Colonic mucosa (tissue), 4 donors: ENCODE measurements around the gene TSPAN8. TPM values are rescaled to one million over a fixed set of nuclear protein-coding genes. Genes with fewer than 3 reads are reported as not detected.

Source experiments
- DNase-seq: peaks from one replicate; pipeline ENCODE4 v3.0.0-alpha.2; 2020
- H3K27ac ChIP-seq: fragments of 200-600 bp; one replicate; pipeline ENCODE4 v1.8.0; 2021
- H3K27me3 ChIP-seq: fragments of 200-600 bp; one replicate; pipeline ENCODE4 v1.8.0; 2021
- H3K36me3 ChIP-seq: fragments of 200-600 bp; one replicate; pipeline ENCODE4 v1.8.0; 2021
- H3K4me1 ChIP-seq: fragments of 200-600 bp; one replicate; pipeline ENCODE4 v1.8.0; 2021; ENCODE audit warnings: mild to moderate bottlenecking
- H3K4me3 ChIP-seq: fragments of 200-600 bp; one replicate; pipeline ENCODE4 v1.8.0; 2021
- H3K9ac ChIP-seq, 2 donors: one replicate each; pipeline ENCODE4 v1.7.0; 2013; ENCODE audit warnings: control low read depth in 2 of 2, low read depth in 2 of 2, low read length in 2 of 2
- H3K9me3 ChIP-seq: fragments of 200-600 bp; one replicate; pipeline ENCODE4 v1.8.0; 2021
- intact Hi-C: fragments of 100-400 bp; cut with DNase I; formaldehyde crosslinking; loops from one replicate; pipeline ENCODE4 v1.14.1; 2022
- total RNA-seq, 2 donors: library from RNA; stranded (reverse); fragmentation: NEBNext Ultra II Directional in 1 of 2; extraction: Animal tissue kit (Norgen Biotek cat#: 25700) in 1 of 2; gene quantifications; one replicate each; pipeline ENCODE4 v1.2.1, GENCODE V29; 2021
- TF ChIP-seq, protein P1 (sequence below): fragments of 200-600 bp; IDR thresholded peaks from one replicate; pipeline ENCODE4 v1.8.0; 2022; ENCODE audit warnings: antibody characterized with exemption, mild to moderate bottlenecking
- donor health status: healthy.
- donor health status: DM: no; HTN: no; CAD: no.
- donor health status: DM: no; HTN: no; CAD: no.

The TSPAN8 gene
- 1,000 to 10,000 TPM; 1,318 to 1,657 TPM for total RNA-seq

DNA sequence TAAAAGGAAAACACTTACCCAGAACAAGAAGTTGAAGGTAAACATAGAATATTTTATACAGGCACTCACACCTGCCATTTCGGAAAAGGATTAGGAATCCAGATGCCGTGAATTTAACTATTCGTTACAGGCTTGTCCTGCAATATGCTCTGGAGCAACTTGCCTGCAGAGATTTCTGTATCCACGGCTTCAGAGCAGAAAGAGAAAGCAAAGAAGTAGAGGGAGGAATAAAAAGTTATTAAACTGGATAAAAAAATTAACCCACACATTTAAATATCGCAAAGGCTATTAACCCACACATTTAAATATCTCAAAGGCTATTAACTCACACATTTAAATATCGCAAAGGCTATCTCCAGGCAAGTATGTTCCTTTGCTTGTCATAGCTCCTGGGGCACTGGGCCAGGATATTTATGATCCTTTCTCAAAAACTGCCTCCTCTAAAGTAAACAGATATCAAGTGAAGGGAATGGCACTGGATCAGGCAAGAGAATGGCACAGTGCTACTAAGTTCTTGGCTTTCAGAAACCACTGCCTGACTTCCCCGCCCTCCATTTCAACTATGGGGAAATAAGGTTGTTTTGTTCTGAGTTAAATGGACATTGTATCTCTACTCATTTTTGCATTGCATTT is at the start of gene TSPAN8:
TSS of gene TSPAN8 (minus strand) at position 399 of the 633 bp plus-strand sequence. CDS start at position 78, 321 bp downstream.
- peak within 1 kb of the TSS; percentile 82 for H3K27ac ChIP-seq
- TF ChIP-seq, protein P1, sequence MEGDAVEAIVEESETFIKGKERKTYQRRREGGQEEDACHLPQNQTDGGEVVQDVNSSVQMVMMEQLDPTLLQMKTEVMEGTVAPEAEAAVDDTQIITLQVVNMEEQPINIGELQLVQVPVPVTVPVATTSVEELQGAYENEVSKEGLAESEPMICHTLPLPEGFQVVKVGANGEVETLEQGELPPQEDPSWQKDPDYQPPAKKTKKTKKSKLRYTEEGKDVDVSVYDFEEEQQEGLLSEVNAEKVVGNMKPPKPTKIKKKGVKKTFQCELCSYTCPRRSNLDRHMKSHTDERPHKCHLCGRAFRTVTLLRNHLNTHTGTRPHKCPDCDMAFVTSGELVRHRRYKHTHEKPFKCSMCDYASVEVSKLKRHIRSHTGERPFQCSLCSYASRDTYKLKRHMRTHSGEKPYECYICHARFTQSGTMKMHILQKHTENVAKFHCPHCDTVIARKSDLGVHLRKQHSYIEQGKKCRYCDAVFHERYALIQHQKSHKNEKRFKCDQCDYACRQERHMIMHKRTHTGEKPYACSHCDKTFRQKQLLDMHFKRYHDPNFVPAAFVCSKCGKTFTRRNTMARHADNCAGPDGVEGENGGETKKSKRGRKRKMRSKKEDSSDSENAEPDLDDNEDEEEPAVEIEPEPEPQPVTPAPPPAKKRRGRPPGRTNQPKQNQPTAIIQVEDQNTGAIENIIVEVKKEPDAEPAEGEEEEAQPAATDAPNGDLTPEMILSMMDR = no peak

DNA sequence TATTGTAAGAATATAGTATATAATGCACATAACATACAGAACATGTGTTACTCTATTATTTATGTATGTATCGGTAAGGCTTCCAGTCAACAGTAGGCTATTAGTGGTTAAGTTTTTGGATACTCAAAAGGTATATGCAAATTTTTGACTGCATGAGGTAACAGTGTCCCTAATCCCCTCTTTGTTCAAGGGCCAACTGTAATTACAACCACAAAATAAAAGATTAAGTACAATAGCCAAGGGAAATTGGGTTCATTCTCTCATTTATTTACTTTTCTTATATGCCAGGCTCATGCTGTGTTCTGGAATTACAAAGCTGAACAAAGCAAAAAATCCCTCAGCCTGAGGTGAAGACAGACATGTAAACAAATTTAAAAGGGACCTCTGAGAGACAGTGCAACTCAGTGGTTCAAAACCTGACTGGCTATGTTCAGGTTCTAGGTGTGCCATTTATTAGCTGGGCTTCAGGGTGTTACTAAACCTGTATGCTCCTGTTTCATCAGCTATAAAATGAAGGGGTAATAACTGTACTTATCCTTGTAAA is 43.4 kb upstream of the TSPAN8 start:
- Histone ChIP-seq H3K4me1 (no peaks in the 10 kb centered on the region), H3K36me3 (no peaks in the 10 kb centered on the region), H3K9me3 (no peaks in the 10 kb centered on the region), H3K27ac (no peak overlapping the region), H3K4me3 (no peak overlapping the region), H3K9ac (no peak overlapping the region), H3K27me3 (no peaks in the 10 kb centered on the region)
- DNase-seq = no peak
- intact Hi-C loops = no loop called here
- TF ChIP-seq, protein P1 = no peak

More for the DNA sequence above, at the start of gene TSPAN8:
- DNase-seq = peak; percentile 87
- no peaks in the 10 kb centered on the region for H3K36me3 ChIP-seq
- no peaks in the 10 kb centered on the region for H3K27me3 ChIP-seq
- H3K4me1 ChIP-seq = no peaks in the 10 kb centered on the region
- H3K4me3 ChIP-seq = peak within 1 kb of the TSS; percentile 41
- no peaks in the 10 kb centered on the region for H3K9me3 ChIP-seq
- peak within 1 kb of the TSS; percentile 58 to 85 for H3K9ac ChIP-seq
- intact Hi-C loops = no loop called here

DNA sequence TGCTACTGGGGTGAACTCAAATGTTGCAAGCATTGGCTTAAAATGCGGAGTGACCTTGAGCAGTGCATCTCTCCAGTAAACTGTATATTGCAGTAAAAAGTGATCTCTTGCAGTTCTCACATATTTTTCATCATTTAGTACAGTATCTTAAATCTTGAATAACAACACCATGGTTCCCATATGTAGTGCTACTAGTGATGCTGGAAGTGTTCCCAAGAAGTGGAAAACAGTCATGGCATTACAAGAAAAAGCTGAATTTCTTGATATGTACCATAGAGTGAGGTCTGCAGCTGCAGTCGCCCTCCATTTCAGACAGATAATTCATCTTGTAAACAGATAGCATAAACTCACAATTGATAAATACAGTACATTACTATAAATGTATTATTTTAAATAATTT is 42.9 kb upstream of the TSPAN8 start:
- Histone ChIP-seq H3K27me3 (no peaks in the 10 kb centered on the region), H3K27ac (no peak overlapping the region), H3K4me1 (no peaks in the 10 kb centered on the region), H3K9me3 (no peaks in the 10 kb centered on the region), H3K9ac (no peak overlapping the region), H3K4me3 (no peak overlapping the region), H3K36me3 (no peaks in the 10 kb centered on the region)
- TF ChIP-seq, protein P1 = no peak
- intact Hi-C loops = no loop called here
- DNase-seq = no peak

DNA sequence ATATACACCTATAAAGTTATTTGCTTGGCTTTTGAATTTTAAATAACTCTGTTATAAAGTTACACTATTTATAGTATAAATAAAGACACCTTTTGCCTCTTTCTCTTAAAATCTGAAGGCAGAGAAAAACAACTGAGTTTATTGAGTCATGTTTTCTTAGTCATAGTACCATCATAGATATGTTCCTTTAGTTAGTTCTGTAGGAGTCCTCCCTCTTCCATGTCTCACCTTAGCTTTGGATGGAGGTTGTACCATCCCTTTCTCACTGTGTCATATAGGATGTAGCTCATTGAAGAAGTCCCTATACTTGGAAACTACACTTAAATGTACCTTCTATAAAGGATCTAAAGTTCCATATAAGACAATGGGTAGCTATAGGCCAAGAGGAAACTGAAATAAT is 39.7 kb upstream of the TSPAN8 start:
- H3K27me3 ChIP-seq = no peaks in the 10 kb centered on the region
- no peaks in the 10 kb centered on the region for H3K4me1 ChIP-seq
- H3K4me3 ChIP-seq = no peak overlapping the region
- H3K9ac ChIP-seq = no peak overlapping the region
- H3K9me3 ChIP-seq = no peaks in the 10 kb centered on the region
- H3K27ac ChIP-seq = no peak overlapping the region
- TF ChIP-seq, protein P1 = no peak
- no peaks in the 10 kb centered on the region for H3K36me3 ChIP-seq
- intact Hi-C loops = no loop called here
- DNase-seq = no peak

DNA sequence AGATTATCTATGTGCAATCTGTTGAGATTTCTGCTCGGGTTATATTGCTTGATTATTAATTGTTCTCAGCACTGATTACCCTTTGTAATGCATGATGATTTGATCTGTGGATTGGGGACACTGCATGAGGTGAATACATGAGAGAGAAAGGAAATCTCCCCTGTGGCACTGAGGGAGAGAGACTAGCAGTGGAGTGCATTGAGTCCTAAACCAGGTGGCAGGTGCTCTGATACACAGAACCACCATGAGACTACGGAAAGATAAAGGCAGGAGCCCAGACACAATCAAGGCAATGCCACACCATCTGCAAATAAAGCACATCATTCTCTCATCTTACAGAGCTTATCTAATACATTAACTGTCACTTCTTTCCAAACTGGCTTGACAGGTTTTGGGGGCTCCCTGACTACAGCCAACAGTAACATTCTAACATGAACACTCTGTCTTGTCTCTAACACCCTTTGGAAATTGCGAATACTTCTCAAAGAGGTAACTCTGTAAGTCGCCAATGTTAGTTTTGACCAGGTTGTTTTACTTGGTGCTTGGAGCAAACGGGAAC is 37.6 kb upstream of the TSPAN8 start:
- Histone ChIP-seq H3K9me3 (no peaks in the 10 kb centered on the region), H3K27ac (peak overlapping the region; percentile 28), H3K4me3 (no peak overlapping the region), H3K27me3 (no peaks in the 10 kb centered on the region), H3K36me3 (no peaks in the 10 kb centered on the region), H3K9ac (peak overlapping the region in 1 of 2 donors; percentile 14), H3K4me1 (no peaks in the 10 kb centered on the region)
- TF ChIP-seq, protein P1 = no peak
- DNase-seq = no peak
- intact Hi-C loops = no loop called here
